ENCODE measurements around the gene NLGN3.

GRCh38 chrX:71173440-71173839, 28.8 kb downstream of the NLGN3 start:
- TF ChIP-seq CTCF (IDR thresholded peaks at IDR 0.05) (no peak), POLR2A (IDR thresholded peaks at IDR 0.05) (no peak)

Data from testis (tissue), 2 donors.